ENCODE data around the gene GGCX. TPM values are rescaled to one million over a fixed set of nuclear protein-coding genes. Genes with fewer than 3 reads are reported as not detected.

Gene GGCX
- total RNA-seq, 2 experiments from 2014 or later: 20.8 to 22.8 TPM

GRCh38 chr2:85589982-85590791 is 28.9 kb upstream of the GGCX start:
- Mint-ChIP-seq H3K27ac (no peak overlapping the region), H3K9me3 (no peaks in the 10 kb centered on the region), H3K4me3 (no peak overlapping the region), H3K4me1 (peaks cover 47% of the 10 kb centered on the region), H3K27me3 (no peaks in the 10 kb centered on the region), H3K36me3 (ENCODE audit: low read depth) (peaks cover 11% of the 10 kb centered on the region)
- ChIA-PET POLR2A (interaction anchor here (0.6 to 0.7 kb wide), 2 partner anchors 169 to 182 kb away, joined by 3 to 4 read pairs; no protein-coding TSS in a partner anchor), CTCF (interaction anchor here (0.9 to 2.2 kb wide), 3 partner anchors 11 to 162 kb away, joined by 3 to 7 read pairs (median 4); no protein-coding TSS in a partner anchor)
- no peak for DNase-seq

- ChIA-PET POLR2A (interaction anchor here (0.7 kb wide), 1 partner anchor 181 kb away, joined by 3 read pairs; no protein-coding TSS in a partner anchor), CTCF (interaction anchor here (2.2 kb wide), 1 partner anchor 12 kb away, joined by 7 read pairs; no protein-coding TSS in a partner anchor)
- Mint-ChIP-seq H3K27ac (no peak overlapping the region), H3K4me1 (peaks cover 43% of the 10 kb centered on the region), H3K4me3 (no peak overlapping the region), H3K36me3 (ENCODE audit: low read depth) (peaks cover 7% of the 10 kb centered on the region), H3K9me3 (no peaks in the 10 kb centered on the region), H3K27me3 (no peaks in the 10 kb centered on the region)
- no peak for DNase-seq
These were observed 27.9 kb upstream of the GGCX start for GRCh38 chr2:85589181-85589580.

DNA sequence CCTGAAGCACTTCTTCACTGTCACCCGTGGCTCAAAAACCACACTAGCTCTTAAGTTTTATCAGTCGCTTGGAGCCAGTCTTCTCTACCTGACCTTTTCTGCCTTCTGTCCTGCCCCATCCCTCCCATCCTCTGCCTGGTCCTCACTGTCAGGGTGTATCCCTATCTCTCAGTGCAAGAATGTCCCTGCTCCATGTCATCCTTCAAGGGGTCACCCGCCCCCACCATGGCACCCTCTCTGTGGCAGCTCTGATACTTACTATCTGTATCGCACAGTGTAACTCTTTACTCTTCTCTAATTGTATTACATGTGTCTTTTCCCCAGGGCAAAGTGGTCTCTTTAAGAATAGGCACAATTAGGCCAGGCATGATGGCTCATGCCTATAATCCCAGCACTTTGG is 27.4 kb upstream of the GGCX start:
- Mint-ChIP-seq H3K4me3 (no peak overlapping the region), H3K36me3 (ENCODE audit: low read depth) (peaks cover 7% of the 10 kb centered on the region), H3K27me3 (no peaks in the 10 kb centered on the region), H3K27ac (peak overlapping the region; percentile 2), H3K4me1 (peaks cover 45% of the 10 kb centered on the region), H3K9me3 (no peaks in the 10 kb centered on the region)
- ChIA-PET CTCF (interaction anchor here (0.7 kb wide), 1 partner anchor 199 kb away, joined by 3 read pairs; no protein-coding TSS in a partner anchor), POLR2A (no interaction called here)
- no peak for DNase-seq

GRCh38 chr2:85588236-85588635 is 26.9 kb upstream of the GGCX start:
- CTCF ChIA-PET: interaction anchor here (0.7 kb wide), 1 partner anchor 198 kb away, joined by 3 read pairs; no protein-coding TSS in a partner anchor

GRCh38 chr2:85585781-85586105 is 24.4 kb upstream of the GGCX start:
- peak overlapping the region; percentile 83 for H3K4me3 Mint-ChIP-seq
- ChIA-PET POLR2A (no interaction called here), CTCF (interaction anchor here (0.9 kb wide), 1 partner anchor 17 kb away, joined by 3 read pairs; the partner anchor contains the start of gene TMEM150A)
- peaks cover 61% of the 10 kb centered on the region for H3K4me1 Mint-ChIP-seq
- peaks cover 23% of the 10 kb centered on the region for H3K36me3 Mint-ChIP-seq (ENCODE audit: low read depth)
- H3K27me3 Mint-ChIP-seq: no peaks in the 10 kb centered on the region
- no peaks in the 10 kb centered on the region for H3K9me3 Mint-ChIP-seq
- DNase-seq: no peak
- H3K27ac Mint-ChIP-seq: peak overlapping the region; percentile 90

More at GRCh38 chr2:85588236-85588635, 26.9 kb upstream of the GGCX start:
- Mint-ChIP-seq H3K4me1 (peaks cover 49% of the 10 kb centered on the region), H3K9me3 (no peaks in the 10 kb centered on the region), H3K27ac (peak overlapping the region; percentile 2), H3K27me3 (no peaks in the 10 kb centered on the region), H3K4me3 (no peak overlapping the region), H3K36me3 (ENCODE audit: low read depth) (peaks cover 10% of the 10 kb centered on the region)
- POLR2A ChIA-PET: interaction anchor here (0.6 kb wide), 1 partner anchor 568 kb away, joined by 3 read pairs; no protein-coding TSS in a partner anchor
- DNase-seq: no peak

- Mint-ChIP-seq H3K27me3 (no peaks in the 10 kb centered on the region), H3K9me3 (no peaks in the 10 kb centered on the region), H3K4me1 (peaks cover 61% of the 10 kb centered on the region), H3K36me3 (ENCODE audit: low read depth) (peaks cover 26% of the 10 kb centered on the region), H3K27ac (peak overlapping the region; percentile 90), H3K4me3 (peak overlapping the region; percentile 83)
- POLR2A ChIA-PET: interaction anchor here (0.7 kb wide), 1 partner anchor 42 kb away, joined by 4 read pairs; no protein-coding TSS in a partner anchor
- DNase-seq: peak; percentile 26
- CTCF ChIA-PET: interaction anchor here (0.9 to 1.2 kb wide), 2 partner anchors 13 to 18 kb away, joined by 3 read pairs; partner anchors contain the start of gene TMEM150A
These were observed 23.8 kb upstream of the GGCX start for GRCh38 chr2:85584857-85585780.

DNA sequence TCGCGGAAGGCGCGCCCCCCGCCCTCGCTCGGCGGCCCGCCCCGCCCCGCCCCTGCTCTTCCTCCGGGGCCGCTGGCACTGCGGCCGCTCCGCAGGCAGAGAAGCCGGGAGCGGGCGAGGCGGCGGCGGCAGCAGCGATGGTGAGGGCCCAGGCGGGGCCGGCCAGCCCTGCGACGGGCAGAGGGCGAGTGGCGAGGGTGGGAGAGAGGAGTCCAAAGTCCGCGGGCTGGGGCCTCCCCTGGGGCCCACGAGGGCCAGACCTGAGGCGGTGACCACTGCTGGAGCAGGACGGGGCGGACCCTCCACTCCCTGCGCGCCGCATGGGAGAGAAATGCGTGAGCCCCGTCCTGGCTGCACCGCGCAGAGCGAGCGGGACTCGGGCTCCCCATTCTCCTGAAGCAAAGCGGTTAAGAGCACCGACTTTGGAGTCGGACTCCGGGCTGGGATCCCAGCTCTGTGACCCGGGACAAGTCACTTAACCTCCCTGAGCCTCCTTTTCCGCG is 23.1 kb upstream of the GGCX start, which contains the start of gene VAMP5:
VAMP5 (plus strand) TSS at position 78 of the 503 bp plus-strand sequence; CDS start at position 138, 60 bp downstream.
- Mint-ChIP-seq H3K36me3 (ENCODE audit: low read depth) (peaks cover 30% of the 10 kb centered on the region), H3K4me1 (peaks cover 64% of the 10 kb centered on the region), H3K9me3 (no peaks in the 10 kb centered on the region), H3K27me3 (no peaks in the 10 kb centered on the region), H3K27ac (peak within 1 kb of the TSS; percentile 91), H3K4me3 (peak within 1 kb of the TSS; percentile 83)
- ChIA-PET CTCF (interaction anchor here (1.2 kb wide), 1 partner anchor 12 kb away, joined by 3 read pairs; no protein-coding TSS in a partner anchor), POLR2A (interaction anchor here (0.7 kb wide), 1 partner anchor 43 kb away, joined by 4 read pairs; no protein-coding TSS in a partner anchor)
- no peak for DNase-seq

- H3K36me3 Mint-ChIP-seq (ENCODE audit: low read depth): peaks cover 33% of the 10 kb centered on the region
- POLR2A ChIA-PET: interaction anchor here (0.6 kb wide), 1 partner anchor 40 kb away, joined by 4 read pairs; no protein-coding TSS in a partner anchor
- peak overlapping the region; percentile 83 for H3K4me3 Mint-ChIP-seq
- H3K9me3 Mint-ChIP-seq: no peaks in the 10 kb centered on the region
- peak; percentile 49 for DNase-seq
- peak overlapping the region; percentile 91 for H3K27ac Mint-ChIP-seq
- peaks cover 69% of the 10 kb centered on the region for H3K4me1 Mint-ChIP-seq
- CTCF ChIA-PET: interaction anchor here (0.6 to 1.5 kb wide), 4 partner anchors 12 to 721 kb away, joined by 3 to 5 read pairs (median 4); partner anchors contain the start of gene RNF181
- H3K27me3 Mint-ChIP-seq: no peaks in the 10 kb centered on the region
These were observed 22.5 kb upstream of the GGCX start for GRCh38 chr2:85583667-85584353.

DNA sequence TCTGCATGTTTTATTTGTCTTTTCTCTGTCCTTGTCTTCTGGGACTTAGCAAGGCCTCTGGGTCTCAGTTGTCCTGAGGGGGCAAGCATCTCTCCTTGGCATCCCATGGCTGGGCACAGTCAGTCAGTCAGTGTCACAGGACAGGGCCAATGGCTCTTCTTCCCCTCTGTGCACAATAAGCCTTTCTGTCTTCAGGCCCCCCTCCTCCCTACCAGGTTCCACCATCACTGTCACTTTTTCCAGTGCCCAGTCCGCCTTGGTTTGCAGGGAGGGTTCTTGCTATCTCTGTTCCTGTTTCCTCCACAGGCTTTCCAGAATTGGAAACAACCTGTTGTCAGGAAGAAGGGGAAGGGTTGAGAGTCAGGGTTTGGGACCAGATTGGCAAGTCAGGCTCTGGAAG is 21.2 kb upstream of the GGCX start:
- H3K27ac Mint-ChIP-seq: peak overlapping the region; percentile 58
- ChIA-PET CTCF (interaction anchor here (1.1 to 1.5 kb wide), 2 partner anchors 14 to 30 kb away, joined by 4 to 5 read pairs; partner anchors contain the start of gene RNF181), POLR2A (no interaction called here)
- no peak overlapping the region for H3K4me3 Mint-ChIP-seq
- peaks cover 66% of the 10 kb centered on the region for H3K4me1 Mint-ChIP-seq
- H3K9me3 Mint-ChIP-seq: no peaks in the 10 kb centered on the region
- no peak for DNase-seq
- peaks cover 40% of the 10 kb centered on the region for H3K36me3 Mint-ChIP-seq (ENCODE audit: low read depth)
- no peaks in the 10 kb centered on the region for H3K27me3 Mint-ChIP-seq

DNA sequence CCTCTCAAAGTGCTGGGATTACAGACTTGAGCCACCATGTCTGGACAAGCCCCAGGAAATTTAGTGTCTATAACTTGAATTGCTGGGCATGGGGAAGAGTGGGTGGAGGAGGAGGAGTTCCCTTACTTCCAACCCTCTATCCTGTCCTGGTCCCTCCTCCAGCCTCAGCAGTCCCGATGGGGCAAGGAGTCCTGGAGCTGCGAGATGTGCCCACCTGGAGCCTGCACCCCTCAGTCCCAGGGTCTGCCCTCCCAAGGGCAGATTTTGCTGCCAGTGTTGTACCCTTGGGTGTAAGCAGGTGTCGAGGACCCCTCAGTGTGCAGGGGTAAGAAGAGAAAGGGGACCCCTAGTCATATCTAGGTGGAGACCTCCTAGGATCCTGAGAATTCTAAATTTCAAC is 18.9 kb upstream of the GGCX start:
- no peaks in the 10 kb centered on the region for H3K27me3 Mint-ChIP-seq
- no peak for DNase-seq
- ChIA-PET CTCF (no interaction called here), POLR2A (no interaction called here)
- peak overlapping the region; percentile 62 for H3K27ac Mint-ChIP-seq
- no peak overlapping the region for H3K4me3 Mint-ChIP-seq
- H3K9me3 Mint-ChIP-seq: no peaks in the 10 kb centered on the region
- H3K36me3 Mint-ChIP-seq (ENCODE audit: low read depth): peaks cover 38% of the 10 kb centered on the region
- peaks cover 55% of the 10 kb centered on the region for H3K4me1 Mint-ChIP-seq

- Mint-ChIP-seq H3K36me3 (ENCODE audit: low read depth) (peaks cover 38% of the 10 kb centered on the region), H3K4me1 (peaks cover 50% of the 10 kb centered on the region), H3K9me3 (no peaks in the 10 kb centered on the region), H3K27me3 (no peaks in the 10 kb centered on the region), H3K27ac (peak overlapping the region; percentile 92), H3K4me3 (peak overlapping the region; percentile 93)
- no peak for DNase-seq
- POLR2A ChIA-PET: no interaction called here
- CTCF ChIA-PET: interaction anchor here (0.8 to 2.3 kb wide), 2 partner anchors 15 to 27 kb away, joined by 3 to 10 read pairs; no protein-coding TSS in a partner anchor
These were observed 18.1 kb upstream of the GGCX start for GRCh38 chr2:85579266-85579935.

Data from activated CD4-positive, alpha-beta T cell treated with anti-CD3 and anti-CD28 coated beads, Interleukin-2, amount 10 ng/mL, durations not matched to agents 7 days and 5 days (primary cell).